ENCODE data around the gene ATP6V0E2. TPM values are rescaled to one million over a fixed set of nuclear protein-coding genes. Genes with fewer than 3 reads are reported as not detected.

The ATP6V0E2 gene
- total RNA-seq, 1 experiment from 2014 or later = 35.6 TPM

GRCh38 chr7:149863500-149863899 is 10.3 kb upstream of the ATP6V0E2 start:
- H3K4me2 ChIP-seq = no peak overlapping the region
- no peak overlapping the region for H3K4me3 ChIP-seq
- no peaks in the 10 kb centered on the region for H3K27me3 ChIP-seq (ENCODE audit: insufficient read depth, low read depth)
- ChIA-PET CTCF (no interaction called here), POLR2A (ENCODE audit: unreplicated experiment) (no interaction called here)
- H3F3A ChIP-seq (ENCODE audit: insufficient read depth, low read depth) = no peaks in the 10 kb centered on the region
- no peaks in the 10 kb centered on the region for H4K20me1 ChIP-seq (ENCODE audit: insufficient read depth)
- no peak overlapping the region for H3K27ac ChIP-seq
- no peaks in the 10 kb centered on the region for H3K36me3 ChIP-seq (ENCODE audit: low read depth)
- no peaks in the 10 kb centered on the region for H3K9me2 ChIP-seq (ENCODE audit: insufficient read depth)
- intact Hi-C loops (cut with micrococcal nuclease; ENCODE audit: unreplicated experiment) = no loop called here
- H3K9me3 ChIP-seq (ENCODE audit: insufficient read depth, low read depth) = no peaks in the 10 kb centered on the region
- no peak for DNase-seq
- no peaks in the 10 kb centered on the region for H3K79me2 ChIP-seq (ENCODE audit: low read depth)
- no peak overlapping the region for H2AFZ ChIP-seq
- no peaks in the 10 kb centered on the region for H3K4me1 ChIP-seq (replicated peaks; ENCODE audit: insufficient read depth)
- TF ChIP-seq CTCF (conservative IDR thresholded peaks at IDR 0.05) (no peak), EZH2 (IDR thresholded peaks at IDR 0.05; ENCODE audit: low read depth) (no peak)
- BruUV-seq (replicated peaks) = no TSS peak

- POLR2A ChIA-PET (ENCODE audit: unreplicated experiment) = no interaction called here
- H3K27ac ChIP-seq = no peak overlapping the region
- no peaks in the 10 kb centered on the region for H4K20me1 ChIP-seq (ENCODE audit: insufficient read depth)
These were observed 9.7 kb upstream of the ATP6V0E2 start for GRCh38 chr7:149864023-149864422.

GRCh38 chr7:149864751-149865150 is 9.0 kb upstream of the ATP6V0E2 start:
- no peaks in the 10 kb centered on the region for H4K20me1 ChIP-seq (ENCODE audit: insufficient read depth)
- H3K27ac ChIP-seq = no peak overlapping the region
- no peak for TF ChIP-seq EZH2 (IDR thresholded peaks at IDR 0.05; ENCODE audit: low read depth)
- no peak for TF ChIP-seq CTCF (conservative IDR thresholded peaks at IDR 0.05)
- DNase-seq = no peak
- no peak overlapping the region for H2AFZ ChIP-seq
- no peaks in the 10 kb centered on the region for H3K4me1 ChIP-seq (replicated peaks; ENCODE audit: insufficient read depth)
- H3K9me2 ChIP-seq (ENCODE audit: insufficient read depth) = no peaks in the 10 kb centered on the region
- no peaks in the 10 kb centered on the region for H3K9me3 ChIP-seq (ENCODE audit: insufficient read depth, low read depth)
- no peaks in the 10 kb centered on the region for H3K36me3 ChIP-seq (ENCODE audit: low read depth)
- H3K79me2 ChIP-seq (ENCODE audit: low read depth) = no peaks in the 10 kb centered on the region
- BruUV-seq (replicated peaks) = no TSS peak
- CTCF ChIA-PET = no interaction called here
- no peak overlapping the region for H3K4me2 ChIP-seq
- intact Hi-C loops (cut with micrococcal nuclease; ENCODE audit: unreplicated experiment) = no loop called here
- no peak overlapping the region for H3K4me3 ChIP-seq
- H3K27me3 ChIP-seq (ENCODE audit: insufficient read depth, low read depth) = no peaks in the 10 kb centered on the region
- POLR2A ChIA-PET (ENCODE audit: unreplicated experiment) = no interaction called here
- H3F3A ChIP-seq (ENCODE audit: insufficient read depth, low read depth) = no peaks in the 10 kb centered on the region

More at GRCh38 chr7:149864023-149864422, 9.7 kb upstream of the ATP6V0E2 start:
- Histone ChIP-seq H2AFZ (no peak overlapping the region), H3K27me3 (ENCODE audit: insufficient read depth, low read depth) (no peaks in the 10 kb centered on the region), H3K4me3 (no peak overlapping the region), H3K9me3 (ENCODE audit: insufficient read depth, low read depth) (no peaks in the 10 kb centered on the region), H3K4me1 (replicated peaks; ENCODE audit: insufficient read depth) (no peaks in the 10 kb centered on the region), H3K9me2 (ENCODE audit: insufficient read depth) (no peaks in the 10 kb centered on the region), H3F3A (ENCODE audit: insufficient read depth, low read depth) (no peaks in the 10 kb centered on the region), H3K4me2 (no peak overlapping the region), H3K36me3 (ENCODE audit: low read depth) (no peaks in the 10 kb centered on the region), H3K79me2 (ENCODE audit: low read depth) (no peaks in the 10 kb centered on the region)
- intact Hi-C loops (cut with micrococcal nuclease; ENCODE audit: unreplicated experiment) = no loop called here
- no TSS peak for BruUV-seq (replicated peaks)
- no peak for DNase-seq
- CTCF ChIA-PET = no interaction called here
- TF ChIP-seq EZH2 (IDR thresholded peaks at IDR 0.05; ENCODE audit: low read depth) (no peak), CTCF (conservative IDR thresholded peaks at IDR 0.05) (no peak)
